ENCODE data around the gene PJA1. TPM values are rescaled to one million over a fixed set of nuclear protein-coding genes. Genes with fewer than 3 reads are reported as not detected.

The PJA1 gene
- total RNA-seq, 3 donors from 2014 or later, result 14.1 to 16.0 (median 14.9) TPM

- H3K27me3 Mint-ChIP-seq (ENCODE audit: low read depth), result peaks cover 12% of the 10 kb centered on the region
- no peak overlapping the region for H3K4me3 Mint-ChIP-seq
- no peaks in the 10 kb centered on the region for H3K36me3 Mint-ChIP-seq (ENCODE audit: insufficient read depth)
- no peaks in the 10 kb centered on the region for H3K9me3 Mint-ChIP-seq
- H3K4me1 Mint-ChIP-seq (ENCODE audit: low read depth), result no peaks in the 10 kb centered on the region
- no peak for ATAC-seq
- DNase-seq, result no peak
Measured at GRCh38 chrX:69182818-69183380, 17.6 kb upstream of the PJA1 start.

GRCh38 chrX:69179380-69179911 lies 14.2 kb upstream of the PJA1 start:
- DNase-seq, result no peak
- H3K4me3 Mint-ChIP-seq, result no peak overlapping the region
- H3K36me3 Mint-ChIP-seq (ENCODE audit: insufficient read depth), result no peaks in the 10 kb centered on the region
- H3K9me3 Mint-ChIP-seq, result peaks cover 3% of the 10 kb centered on the region
- no peaks in the 10 kb centered on the region for H3K4me1 Mint-ChIP-seq (ENCODE audit: low read depth)
- ATAC-seq, result no peak
- H3K27me3 Mint-ChIP-seq (ENCODE audit: low read depth), result peaks cover 12% of the 10 kb centered on the region

GRCh38 chrX:69178592-69178991 lies 13.3 kb upstream of the PJA1 start:
- ATAC-seq (no peak), DNase-seq (no peak)
- no peak overlapping the region for H3K4me3 Mint-ChIP-seq
- no peaks in the 10 kb centered on the region for H3K4me1 Mint-ChIP-seq (ENCODE audit: low read depth)
- H3K27me3 Mint-ChIP-seq (ENCODE audit: low read depth), result peaks cover 14% of the 10 kb centered on the region
- peaks cover 3% of the 10 kb centered on the region for H3K9me3 Mint-ChIP-seq
- no peaks in the 10 kb centered on the region for H3K36me3 Mint-ChIP-seq (ENCODE audit: insufficient read depth)

- no peak overlapping the region for H3K4me3 Mint-ChIP-seq
Measured at GRCh38 chrX:69177511-69178162, 12.4 kb upstream of the PJA1 start.

GRCh38 chrX:69176053-69176452 lies 10.8 kb upstream of the PJA1 start:
- DNase-seq, result no peak
- Mint-ChIP-seq H3K36me3 (ENCODE audit: insufficient read depth) (no peaks in the 10 kb centered on the region), H3K4me3 (no peak overlapping the region), H3K27me3 (ENCODE audit: low read depth) (peaks cover 12% of the 10 kb centered on the region), H3K4me1 (ENCODE audit: low read depth) (no peaks in the 10 kb centered on the region), H3K9me3 (peaks cover 3% of the 10 kb centered on the region)
- no peak for ATAC-seq

More at GRCh38 chrX:69177511-69178162, 12.4 kb upstream of the PJA1 start:
- DNase-seq (no peak), ATAC-seq (no peak)
- H3K36me3 Mint-ChIP-seq (ENCODE audit: insufficient read depth), result no peaks in the 10 kb centered on the region
- H3K4me1 Mint-ChIP-seq (ENCODE audit: low read depth), result no peaks in the 10 kb centered on the region
- peaks cover 3% of the 10 kb centered on the region for H3K9me3 Mint-ChIP-seq
- H3K27me3 Mint-ChIP-seq (ENCODE audit: low read depth), result peaks cover 14% of the 10 kb centered on the region

GRCh38 chrX:69173906-69174305 lies 8.7 kb upstream of the PJA1 start:
- ATAC-seq, result no peak
- DNase-seq, result no peak
- Mint-ChIP-seq H3K36me3 (ENCODE audit: insufficient read depth) (no peaks in the 10 kb centered on the region), H3K9me3 (peaks cover 3% of the 10 kb centered on the region), H3K4me3 (no peak overlapping the region), H3K4me1 (ENCODE audit: low read depth) (no peaks in the 10 kb centered on the region), H3K27me3 (ENCODE audit: low read depth) (peaks cover 2% of the 10 kb centered on the region)

GRCh38 chrX:69172937-69173336 lies 7.7 kb upstream of the PJA1 start:
- H3K9me3 Mint-ChIP-seq, result peaks cover 3% of the 10 kb centered on the region
- no peak for DNase-seq
- H3K4me1 Mint-ChIP-seq (ENCODE audit: low read depth), result no peaks in the 10 kb centered on the region
- no peak overlapping the region for H3K4me3 Mint-ChIP-seq
- H3K27me3 Mint-ChIP-seq (ENCODE audit: low read depth), result peaks cover 2% of the 10 kb centered on the region
- no peak for ATAC-seq
- no peaks in the 10 kb centered on the region for H3K36me3 Mint-ChIP-seq (ENCODE audit: insufficient read depth)

- Mint-ChIP-seq H3K27me3 (ENCODE audit: low read depth) (peaks cover 2% of the 10 kb centered on the region), H3K4me3 (no peak overlapping the region), H3K4me1 (ENCODE audit: low read depth) (no peaks in the 10 kb centered on the region), H3K36me3 (ENCODE audit: insufficient read depth) (no peaks in the 10 kb centered on the region), H3K9me3 (no peaks in the 10 kb centered on the region)
- DNase-seq (no peak), ATAC-seq (no peak)
Measured at GRCh38 chrX:69170319-69170718, 5.1 kb upstream of the PJA1 start.

GRCh38 chrX:69163936-69164741 lies 1.1 kb downstream of the PJA1 start:
- DNase-seq (peak; percentile 45), ATAC-seq (peak; percentile 54 to 63)
- H3K4me1 Mint-ChIP-seq (ENCODE audit: low read depth), result peaks cover 28% of the 10 kb centered on the region
- peak overlapping the region; percentile 87 for H3K4me3 Mint-ChIP-seq
- peaks cover 10% of the 10 kb centered on the region for H3K36me3 Mint-ChIP-seq (ENCODE audit: insufficient read depth)
- no peaks in the 10 kb centered on the region for H3K9me3 Mint-ChIP-seq
- no peaks in the 10 kb centered on the region for H3K27me3 Mint-ChIP-seq (ENCODE audit: low read depth)

GRCh38 chrX:69162361-69162865 lies 2.8 kb downstream of the PJA1 start:
- ATAC-seq, result no peak

GRCh38 chrX:69161786-69162349 lies 3.4 kb downstream of the PJA1 start:
- Mint-ChIP-seq H3K36me3 (ENCODE audit: insufficient read depth) (peaks cover 10% of the 10 kb centered on the region), H3K9me3 (no peaks in the 10 kb centered on the region), H3K27me3 (ENCODE audit: low read depth) (no peaks in the 10 kb centered on the region), H3K4me1 (ENCODE audit: low read depth) (peaks cover 28% of the 10 kb centered on the region), H3K4me3 (no peak overlapping the region)
- DNase-seq (no peak), ATAC-seq (no peak)

More at GRCh38 chrX:69162361-69162865, 2.8 kb downstream of the PJA1 start:
- H3K36me3 Mint-ChIP-seq (ENCODE audit: insufficient read depth), result peaks cover 10% of the 10 kb centered on the region
- DNase-seq, result no peak
- peaks cover 28% of the 10 kb centered on the region for H3K4me1 Mint-ChIP-seq (ENCODE audit: low read depth)
- H3K27me3 Mint-ChIP-seq (ENCODE audit: low read depth), result no peaks in the 10 kb centered on the region
- no peaks in the 10 kb centered on the region for H3K9me3 Mint-ChIP-seq
- no peak overlapping the region for H3K4me3 Mint-ChIP-seq

GRCh38 chrX:69161371-69161770 lies 3.9 kb downstream of the PJA1 start:
- H3K36me3 Mint-ChIP-seq (ENCODE audit: insufficient read depth), result peaks cover 10% of the 10 kb centered on the region
- H3K27me3 Mint-ChIP-seq (ENCODE audit: low read depth), result no peaks in the 10 kb centered on the region
- DNase-seq (no peak), ATAC-seq (no peak)
- peaks cover 28% of the 10 kb centered on the region for H3K4me1 Mint-ChIP-seq (ENCODE audit: low read depth)
- no peak overlapping the region for H3K4me3 Mint-ChIP-seq
- no peaks in the 10 kb centered on the region for H3K9me3 Mint-ChIP-seq

GRCh38 chrX:69158166-69158980 lies 6.9 kb downstream of the PJA1 start:
- no peak overlapping the region for H3K4me3 Mint-ChIP-seq
- peak; percentile 17 for DNase-seq
- H3K36me3 Mint-ChIP-seq (ENCODE audit: insufficient read depth), result peaks cover 10% of the 10 kb centered on the region
- H3K27me3 Mint-ChIP-seq (ENCODE audit: low read depth), result no peaks in the 10 kb centered on the region
- peaks cover 18% of the 10 kb centered on the region for H3K4me1 Mint-ChIP-seq (ENCODE audit: low read depth)
- H3K9me3 Mint-ChIP-seq, result no peaks in the 10 kb centered on the region
- ATAC-seq, result peak; percentile 54 to 60
